GDM1 (cell line): Measurements from ENCODE around the gene NDUFC2.
A peak's percentile ranks its signal among the peaks of the same experiment; 100 is the strongest.
"Not testable (repeated sequence)": the region's sequence is repeated elsewhere in the genome, so short reads cannot be mapped to it uniquely, and the experiment has no call there.

Experiments used
- DNase-seq: peaks from one replicate; lab custom pipeline; 2025; lab: John Stamatoyannopoulos, UW

Gene NDUFC2

DNA sequence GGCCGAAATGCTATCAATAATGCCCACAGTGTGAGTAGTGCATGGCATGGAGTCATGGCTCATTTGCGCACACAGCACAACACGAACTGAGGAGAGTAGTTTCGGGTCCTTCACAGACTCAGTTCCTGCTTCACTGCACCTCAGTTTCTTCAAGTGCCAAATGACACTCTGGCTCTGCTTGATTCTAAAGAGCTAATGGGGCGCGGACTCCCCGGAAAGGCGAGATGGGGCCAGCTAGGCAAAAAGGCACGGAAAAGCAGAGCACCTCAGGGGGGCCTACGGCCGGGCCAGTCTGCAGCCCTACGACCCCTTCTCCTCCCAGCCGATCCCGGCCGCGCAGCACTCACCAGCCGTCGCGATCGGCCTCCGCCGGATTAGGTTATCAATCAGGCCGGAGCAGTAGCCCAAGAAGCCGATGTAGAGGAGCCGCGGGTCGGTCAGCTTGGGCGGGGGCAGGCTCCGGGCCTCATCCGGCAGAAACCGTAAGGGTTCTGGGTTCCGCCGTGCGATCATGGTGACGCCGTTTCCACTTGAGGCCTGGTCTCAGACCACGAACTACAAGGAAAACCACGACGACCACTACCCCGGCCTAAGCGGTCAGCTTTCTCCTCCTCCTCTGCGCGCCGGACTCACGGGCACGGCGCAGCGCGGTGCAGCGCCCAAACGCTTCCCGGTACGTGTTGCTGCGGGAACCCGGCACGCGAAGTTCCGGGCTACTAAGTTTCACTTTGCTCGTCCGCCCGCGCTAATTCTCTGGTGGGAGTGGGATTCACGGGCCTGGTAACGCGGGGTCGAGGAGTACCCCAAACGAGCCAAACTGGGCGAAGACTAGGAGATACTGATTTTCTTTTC lies at the start of gene NDUFC2:
NDUFC2 (minus strand) TSS at position 631 of the 852 bp plus-strand sequence; CDS start at position 513, 118 bp downstream.
- peak; percentile 62 for DNase-seq

DNA sequence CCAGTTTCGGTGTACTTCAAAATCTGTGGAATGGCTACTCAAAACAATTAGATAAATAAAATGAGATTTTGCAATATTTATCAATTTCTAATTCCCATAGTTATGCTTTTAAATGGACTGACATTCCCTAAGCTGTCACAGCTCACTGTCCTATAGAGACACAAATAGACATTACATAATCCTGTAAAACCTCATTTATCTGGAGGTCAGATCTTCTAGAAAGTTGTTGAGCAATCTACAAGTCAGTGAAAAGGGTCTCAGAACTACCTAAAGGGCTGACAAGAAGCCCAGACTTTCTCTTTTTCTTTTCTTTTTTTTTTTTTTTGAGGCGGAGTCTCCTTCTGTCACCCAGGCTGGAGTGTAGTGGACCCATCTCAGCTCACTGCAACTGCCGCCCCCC lies 47.7 kb upstream of the NDUFC2 start:
- no peak for DNase-seq

GRCh38 chr11:78112582-78113275 lies 33.1 kb upstream of the NDUFC2 start:
- DNase-seq, result no peak

GRCh38 chr11:78111298-78111697 lies 31.6 kb upstream of the NDUFC2 start:
- DNase-seq, result no peak

- no peak for DNase-seq
Observed at GRCh38 chr11:78110830-78111229, 31.2 kb upstream of the NDUFC2 start.

GRCh38 chr11:78110351-78110750 lies 30.7 kb upstream of the NDUFC2 start:
- no peak for DNase-seq

- no peak for DNase-seq
Observed at GRCh38 chr11:78109081-78110015, 29.7 kb upstream of the NDUFC2 start.

DNA sequence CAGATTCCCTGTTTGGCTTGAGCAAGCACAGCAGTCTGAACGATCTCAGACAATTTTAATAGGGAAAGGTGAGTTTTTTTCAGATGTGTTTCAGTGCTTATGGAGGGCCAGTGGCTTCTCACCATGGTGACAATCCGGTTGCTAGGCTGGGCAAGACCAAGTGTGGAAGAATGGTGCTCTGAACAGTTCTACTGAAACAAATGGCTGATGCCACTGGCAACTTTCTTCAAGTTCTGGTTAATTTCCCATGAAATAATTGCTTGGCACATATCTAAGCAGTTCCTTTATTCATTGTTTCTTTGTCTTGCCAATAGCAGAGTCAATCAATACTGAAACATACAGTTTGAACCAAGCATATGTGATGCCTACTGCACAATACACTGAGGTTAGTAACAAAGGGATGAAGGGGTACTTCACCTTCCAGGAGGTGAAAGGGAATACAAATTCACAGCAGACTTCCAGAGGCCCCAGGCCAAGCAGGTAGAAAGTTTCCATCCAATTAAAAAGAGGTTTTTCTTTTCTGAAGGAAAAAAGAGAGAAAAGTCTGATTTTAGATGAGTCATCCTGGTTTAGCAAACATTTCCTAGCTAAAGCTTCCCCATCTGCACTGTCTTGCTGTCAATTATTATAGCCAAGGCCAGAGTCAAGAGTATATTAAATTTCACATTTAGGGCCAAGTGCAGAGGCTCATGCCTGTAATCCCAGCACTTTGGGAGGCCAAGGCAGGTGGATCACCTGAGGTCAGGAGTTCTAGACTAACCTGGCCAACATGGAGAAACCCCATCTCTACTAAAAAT lies 21.2 kb upstream of the NDUFC2 start:
- DNase-seq, result no peak

GRCh38 chr11:78100261-78100660 lies 20.6 kb upstream of the NDUFC2 start:
- no peak for DNase-seq

DNA sequence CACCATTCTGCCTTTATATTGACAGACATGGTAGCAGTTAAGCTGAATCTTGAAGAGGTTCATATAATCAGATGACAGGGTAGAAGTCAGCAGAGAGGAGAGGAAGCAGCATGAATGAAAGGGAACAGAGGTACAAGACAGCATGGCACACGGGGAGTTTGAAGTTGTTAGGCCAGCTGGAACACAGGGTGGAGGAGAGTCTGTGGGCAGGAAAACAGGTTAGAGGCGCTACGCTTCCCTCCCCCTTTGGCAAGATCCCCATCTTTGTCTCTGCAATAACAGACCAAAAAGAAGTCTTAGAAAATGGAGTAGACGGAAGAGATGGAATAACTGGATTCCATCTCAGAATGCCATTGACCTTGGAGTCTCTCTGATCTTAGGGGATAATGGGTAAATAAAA lies 20.0 kb upstream of the NDUFC2 start:
- DNase-seq, result no peak

- DNase-seq, result no peak
Observed at GRCh38 chr11:78097666-78098385, 18.2 kb upstream of the NDUFC2 start.

DNA sequence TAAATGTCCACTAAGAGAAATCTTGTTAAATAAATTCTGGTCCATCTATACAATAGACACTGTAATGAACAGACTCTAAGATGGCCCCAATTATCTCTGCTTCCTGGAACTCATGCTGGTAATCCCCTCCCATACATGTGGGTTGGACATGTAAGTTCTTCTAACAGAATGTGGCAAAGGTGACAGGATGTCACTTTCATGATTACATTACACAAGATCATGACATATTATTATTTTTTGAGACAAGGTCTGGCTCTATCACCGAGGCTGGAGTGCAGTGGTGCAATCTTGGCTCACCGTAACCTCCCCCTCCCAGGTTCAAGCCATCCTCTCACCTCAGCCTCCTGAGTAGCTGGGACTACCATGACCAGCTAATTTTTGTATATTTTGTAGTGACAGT lies 14.6 kb upstream of the NDUFC2 start:
- DNase-seq, result no peak

DNA sequence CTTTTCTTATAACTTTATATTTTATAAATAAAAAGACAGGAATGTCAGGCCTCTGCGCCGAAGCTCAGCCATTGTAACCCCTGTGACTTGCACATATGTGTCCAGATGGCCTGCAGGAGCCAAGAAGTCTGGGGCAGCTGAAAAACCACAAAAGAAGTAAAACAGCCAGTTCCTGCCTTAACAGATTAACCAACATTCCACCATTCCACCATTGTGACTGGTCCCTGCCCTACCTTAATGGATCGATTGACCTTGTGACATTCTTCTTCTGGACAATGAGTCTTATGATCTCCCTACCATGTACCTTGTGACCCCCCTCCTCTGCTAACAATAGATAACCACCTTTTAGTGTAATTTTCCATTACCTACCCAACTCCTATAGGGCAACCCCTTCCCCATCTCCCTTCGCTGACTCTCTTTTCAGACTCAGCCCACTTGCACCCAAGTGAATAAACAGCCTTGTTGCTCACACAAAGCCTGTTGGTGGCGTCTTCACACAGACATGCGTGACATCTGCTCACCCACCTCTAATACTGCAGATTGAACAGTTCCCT lies 6.9 kb upstream of the NDUFC2 start:
- DNase-seq, result not testable (repeated sequence)

GRCh38 chr11:78085972-78086371 lies 6.3 kb upstream of the NDUFC2 start:
- DNase-seq, result no peak

GRCh38 chr11:78084506-78084905 lies 4.8 kb upstream of the NDUFC2 start:
- not testable (repeated sequence) for DNase-seq

DNA sequence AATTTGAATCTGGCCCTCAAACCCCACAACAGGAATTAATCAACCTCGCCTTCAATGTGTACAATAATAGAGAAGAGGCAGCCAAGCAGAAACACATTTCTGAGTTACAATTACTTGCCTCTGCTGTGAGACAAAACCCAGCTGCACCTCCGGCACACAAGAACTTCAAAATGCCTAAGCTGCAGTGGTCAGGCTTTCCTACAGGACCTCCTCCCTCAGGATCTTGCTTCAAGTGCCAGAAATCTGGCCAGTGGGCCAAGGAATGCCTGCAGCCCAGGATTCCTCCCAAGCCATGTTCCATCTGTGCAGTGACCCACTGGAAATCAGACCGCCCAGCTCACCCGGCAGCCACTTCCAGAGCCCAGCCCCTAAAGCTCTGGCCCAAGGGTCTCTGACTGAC lies 3.4 kb upstream of the NDUFC2 start:
- no peak for DNase-seq

DNA sequence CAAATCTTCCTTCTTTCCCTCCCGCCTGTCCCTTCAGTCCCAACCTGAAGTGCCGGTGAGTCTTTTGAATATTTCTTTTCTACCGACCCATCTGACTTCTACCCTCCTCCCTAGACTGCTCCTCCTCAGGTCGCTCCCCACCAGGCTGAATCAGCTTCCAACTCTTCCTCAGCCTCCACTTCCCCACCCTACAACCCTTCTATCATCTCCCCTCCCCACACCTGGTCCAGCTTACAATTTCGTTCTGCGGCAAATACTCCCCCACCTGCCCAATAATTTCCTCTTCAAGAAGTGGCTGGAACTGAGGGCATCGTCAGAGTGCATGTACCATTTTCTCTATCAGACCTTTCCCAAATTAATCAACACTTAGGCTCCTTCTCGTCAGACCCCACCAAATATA lies 2.5 kb upstream of the NDUFC2 start:
- DNase-seq, result no peak

GRCh38 chr11:78081583-78081982 lies 1.9 kb upstream of the NDUFC2 start:
- no peak for DNase-seq

- DNase-seq, result no peak
Observed at GRCh38 chr11:78080818-78081495, 1.3 kb upstream of the NDUFC2 start.
